H9 (cell line): ENCODE measurements around the gene RPL28. TPM values are rescaled to one million over a fixed set of nuclear protein-coding genes. Genes with fewer than 3 reads are reported as not detected.

Experiments
- DNase-seq: peaks from one replicate; pipeline ENCODE4 v3.0.0-alpha.2; 2017
- H2AFZ ChIP-seq: one replicate; pipeline ENCODE4 v1.6.1; 2013; ENCODE audit warnings: mild to moderate bottlenecking, low read length, control low read depth, moderate library complexity
- H2AK5ac ChIP-seq: 2 replicates; pipeline ENCODE4 v1.6.1; 2013; ENCODE audit warnings: low read length, control low read depth, mixed read lengths; ENCODE audit not compliant: insufficient read length
- H2BK120ac ChIP-seq: one replicate; pipeline ENCODE4 v1.6.1; 2013; ENCODE audit warnings: low read depth, mild to moderate bottlenecking, low read length, control low read depth, inconsistent platforms; ENCODE audit not compliant: poor library complexity, severe bottlenecking
- H2BK12ac ChIP-seq: 2 replicates; pipeline ENCODE4 v1.6.1; 2013; ENCODE audit warnings: low read length, control low read depth, mixed read lengths, low read depth; ENCODE audit not compliant: insufficient read length
- H2BK15ac ChIP-seq: 2 replicates; pipeline ENCODE4 v1.6.1; 2013; ENCODE audit warnings: low read depth, low read length, control low read depth
- H2BK20ac ChIP-seq: one replicate; pipeline ENCODE4 v1.6.1; 2013; ENCODE audit warnings: low read depth, mild to moderate bottlenecking, low read length, control low read depth, inconsistent platforms; ENCODE audit not compliant: poor library complexity, severe bottlenecking
- H2BK5ac ChIP-seq: 2 replicates; pipeline ENCODE4 v1.6.1; 2013; ENCODE audit warnings: low read length, control low read depth, mixed read lengths; ENCODE audit not compliant: insufficient read length
- H3K14ac ChIP-seq: 2 replicates; pipeline ENCODE4 v1.6.1; 2013; ENCODE audit warnings: low read length, control low read depth; ENCODE audit not compliant: insufficient read depth
- H3K18ac ChIP-seq: 2 replicates; pipeline ENCODE4 v1.6.1; 2013; ENCODE audit warnings: low read depth, mild to moderate bottlenecking, mixed read lengths, low read length, control low read depth; ENCODE audit not compliant: insufficient read length
- H3K23ac ChIP-seq: 2 replicates; pipeline ENCODE4 v1.6.1; 2013; ENCODE audit warnings: low read length, control low read depth, mixed read lengths, low read depth; ENCODE audit not compliant: insufficient read length
- H3K23me2 ChIP-seq: 2 replicates; pipeline ENCODE4 v1.6.1; 2013; ENCODE audit warnings: low read depth, mild to moderate bottlenecking, mixed read lengths, low read length, control low read depth; ENCODE audit not compliant: insufficient read length, poor library complexity, severe bottlenecking
- H3K27ac ChIP-seq: 2 replicates; pipeline ENCODE4 v1.5.1; 2013; ENCODE audit warnings: low read length, control low read depth, mixed read lengths, low read depth; ENCODE audit not compliant: insufficient read length
- H3K27me3 ChIP-seq: 2 replicates; pipeline ENCODE4 v1.6.1; 2013; ENCODE audit warnings: low read length, control low read depth, inconsistent platforms; ENCODE audit not compliant: insufficient read depth
- H3K4ac ChIP-seq: 2 replicates; pipeline ENCODE4 v1.6.1; 2013; ENCODE audit warnings: low read depth, mild to moderate bottlenecking, control low read depth, inconsistent platforms, low read length, moderate library complexity
- H3K4me1 ChIP-seq: 2 replicates; pipeline ENCODE4 v1.6.1; 2013; ENCODE audit warnings: low read length, control low read depth, inconsistent platforms; ENCODE audit not compliant: insufficient read depth
- H3K4me2 ChIP-seq: 2 replicates; pipeline ENCODE4 v1.6.1; 2013; ENCODE audit warnings: low read length, control low read depth, mixed read lengths; ENCODE audit not compliant: insufficient read length, insufficient read depth
- H3K56ac ChIP-seq: 2 replicates; pipeline ENCODE4 v1.6.1; 2013; ENCODE audit warnings: low read depth, mild to moderate bottlenecking, mixed read lengths, low read length, control low read depth; ENCODE audit not compliant: insufficient read length
- H3K79me1 ChIP-seq: 2 replicates; pipeline ENCODE4 v1.6.1; 2013; ENCODE audit warnings: low read depth, mild to moderate bottlenecking, moderate library complexity, low read length, control low read depth, inconsistent platforms; ENCODE audit not compliant: insufficient read depth, poor library complexity, severe bottlenecking
- H3K79me2 ChIP-seq: 2 replicates; pipeline ENCODE4 v1.6.1; 2013; ENCODE audit warnings: low read length, control low read depth, inconsistent platforms; ENCODE audit not compliant: insufficient read depth
- H3K9ac ChIP-seq: 2 replicates; pipeline ENCODE4 v1.6.1; 2013; ENCODE audit warnings: low read length, control low read depth, mixed read lengths; ENCODE audit not compliant: insufficient read length; ENCODE audit errors: extremely low read depth
- H3K9me3 ChIP-seq: one replicate; pipeline ENCODE4 v1.6.1; 2013; ENCODE audit warnings: low read depth, low read length, inconsistent platforms; ENCODE audit not compliant: control insufficient read depth
- H3T11ph ChIP-seq: one replicate; pipeline ENCODE4 v1.6.1; 2013; ENCODE audit warnings: mild to moderate bottlenecking, low read length, control low read depth, inconsistent platforms
- H4K20me1 ChIP-seq: one replicate; pipeline ENCODE4 v1.6.1; 2013; ENCODE audit not compliant: control insufficient read depth, insufficient read length, insufficient read depth
- H4K5ac ChIP-seq: 2 replicates; pipeline ENCODE4 v1.6.1; 2013; ENCODE audit warnings: low read depth, mild to moderate bottlenecking, mixed read lengths, low read length, control low read depth; ENCODE audit not compliant: insufficient read length
- H4K8ac ChIP-seq: replicated peaks from 2 replicates; pipeline ENCODE4 v1.6.1; 2013; ENCODE audit warnings: low read length, control low read depth, mixed read lengths, low read depth; ENCODE audit not compliant: insufficient read length
- H4K91ac ChIP-seq: 2 replicates; pipeline ENCODE4 v1.6.1; 2013; ENCODE audit warnings: low read depth, mild to moderate bottlenecking, moderate library complexity, mixed read lengths, low read length, control low read depth; ENCODE audit not compliant: insufficient read length
- H3K27ac Mint-ChIP-seq, 3 experiments: 2 replicates in 2 of 3; 3 replicates in 1 of 3; pipeline ENCODE4 v1.8.0; 2020 to 2021; ENCODE audit warnings: mixed read lengths in 3 of 3, mild to moderate bottlenecking in 1 of 3, moderate library complexity in 1 of 3
- H3K27me3 Mint-ChIP-seq: 2 replicates; pipeline ENCODE4 v1.8.0; 2021; ENCODE audit warnings: low read depth, mild to moderate bottlenecking, moderate library complexity, mixed read lengths
- H3K36me3 Mint-ChIP-seq, 3 experiments: 2 replicates in 2 of 3; 3 replicates in 1 of 3; pipeline ENCODE4 v1.8.0; 2020 to 2021; ENCODE audit warnings: low read depth in 3 of 3, mixed read lengths in 3 of 3; ENCODE audit not compliant: insufficient read depth in 1 of 3
- H3K4me1 Mint-ChIP-seq, 2 experiments: 2 replicates each; pipeline ENCODE4 v1.8.0; 2020; ENCODE audit warnings: mixed read lengths in 2 of 2
- H3K4me3 Mint-ChIP-seq, 2 experiments: 2 replicates in 1 of 2; 3 replicates in 1 of 2; pipeline ENCODE4 v1.8.0; 2020 to 2021; ENCODE audit warnings: mild to moderate bottlenecking in 2 of 2, mixed read lengths in 2 of 2, moderate library complexity in 1 of 2
- H3K9me3 Mint-ChIP-seq, 2 experiments: 2 replicates in 1 of 2; 3 replicates in 1 of 2; pipeline ENCODE4 v1.8.0; 2020; ENCODE audit warnings: mild to moderate bottlenecking in 2 of 2, mixed read lengths in 2 of 2, moderate library complexity in 1 of 2
- CTCF ChIP-seq: fragments of 200-600 bp; sonication (generic); conservative IDR thresholded peaks from 3 replicates; pipeline ENCODE4 v1.8.0; 2021; ENCODE audit warnings: antibody characterized with exemption, mild to moderate bottlenecking
- WGBS: extraction: QIAGEN DNeasy Blood & Tissue Kit; methylation state at CpG from one replicate; pipeline ENCODE4 v1.1.7; 2013; ENCODE audit warnings: missing lambda C conversion rate, low lambda C conversion rate, mixed read lengths; ENCODE audit not compliant: insufficient read length; ENCODE audit errors: extremely low coverage; 5-methylcytosine and 5-hydroxymethylcytosine counted together
- total RNA-seq: library from RNA; stranded (reverse); gene quantifications from 2 replicates; pipeline ENCODE4 v1.2.1, GENCODE V29; 2021

Gene RPL28
- total RNA-seq, 1 experiment from 2014 or later = 2,076 TPM

GRCh38 chr19:55345818-55346724 is 39.7 kb upstream of the RPL28 start:
- Mint-ChIP-seq H3K4me1 (peaks cover 45 to 67% of the 10 kb centered on the region in 2 experiments), H3K27me3 (peaks cover 7% of the 10 kb centered on the region), H3K27ac (peak overlapping the region in 1 of 3 experiments; percentile 89; a peak in 1 of 7 replicates), H3K36me3 (peaks cover 27 to 58% (median 54%) of the 10 kb centered on the region in 3 experiments; a peak in 6 of 7 replicates), H3K4me3 (no peak overlapping the region), H3K9me3 (no peaks in the 10 kb centered on the region)
- no peaks in the 10 kb centered on the region for H3K9me3 ChIP-seq
- no peaks in the 10 kb centered on the region for H3K27me3 ChIP-seq
- H2BK15ac ChIP-seq = no peak overlapping the region
- H3K4me1 ChIP-seq = peaks cover 2% of the 10 kb centered on the region; the same call in 1 of the 2 replicates
- H4K8ac ChIP-seq = no peak overlapping the region
- no peak overlapping the region for H3K18ac ChIP-seq
- no peak overlapping the region for H3K56ac ChIP-seq
- no peak overlapping the region for H3K4ac ChIP-seq
- no peaks in the 10 kb centered on the region for H3K79me2 ChIP-seq
- no peaks in the 10 kb centered on the region for H3K79me1 ChIP-seq
- H2BK20ac ChIP-seq = no peak overlapping the region
- H3K27ac ChIP-seq = no peak overlapping the region
- no peaks in the 10 kb centered on the region for H4K20me1 ChIP-seq
- H3K23ac ChIP-seq = no peak overlapping the region
- no CpG with 5 or more reads among the region's 43 CpGs for WGBS
- H2BK120ac ChIP-seq = no peak overlapping the region
- H2AFZ ChIP-seq = no peak overlapping the region
- H3K4me2 ChIP-seq = no peak overlapping the region
- no peak for TF ChIP-seq CTCF
- no peak overlapping the region for H3K9ac ChIP-seq
- no peak overlapping the region for H2BK12ac ChIP-seq
- H3K14ac ChIP-seq = no peak overlapping the region
- H4K91ac ChIP-seq = no peak overlapping the region
- no peak overlapping the region for H3T11ph ChIP-seq
- DNase-seq = no peak
- H3K23me2 ChIP-seq = peaks cover 3% of the 10 kb centered on the region
- no peak overlapping the region for H2BK5ac ChIP-seq
- no peak overlapping the region for H2AK5ac ChIP-seq
- no peak overlapping the region for H4K5ac ChIP-seq
